ENCODE measurements around the gene DDX49.

The DDX49 gene

DNA sequence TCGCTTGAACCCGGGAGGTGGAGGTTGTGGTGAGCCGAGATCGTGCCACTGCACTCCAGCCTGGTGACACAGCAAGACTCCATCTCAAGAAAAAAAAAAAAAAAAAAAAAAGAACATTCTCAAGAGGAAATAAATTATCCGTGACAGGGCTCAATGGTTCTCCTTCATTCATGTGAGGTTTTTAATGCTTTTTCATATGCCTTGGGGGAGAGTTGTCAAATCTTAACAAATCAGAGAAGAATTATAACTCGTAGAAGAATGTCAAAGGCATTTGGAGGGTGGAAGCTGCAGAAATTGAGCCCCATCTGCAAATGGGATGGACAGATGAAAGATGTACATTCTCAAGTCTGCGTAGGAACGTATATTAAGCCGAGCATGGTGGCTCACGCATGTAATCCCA lies 56.4 kb downstream of the DDX49 start:
- TF ChIP-seq, protein P1, sequence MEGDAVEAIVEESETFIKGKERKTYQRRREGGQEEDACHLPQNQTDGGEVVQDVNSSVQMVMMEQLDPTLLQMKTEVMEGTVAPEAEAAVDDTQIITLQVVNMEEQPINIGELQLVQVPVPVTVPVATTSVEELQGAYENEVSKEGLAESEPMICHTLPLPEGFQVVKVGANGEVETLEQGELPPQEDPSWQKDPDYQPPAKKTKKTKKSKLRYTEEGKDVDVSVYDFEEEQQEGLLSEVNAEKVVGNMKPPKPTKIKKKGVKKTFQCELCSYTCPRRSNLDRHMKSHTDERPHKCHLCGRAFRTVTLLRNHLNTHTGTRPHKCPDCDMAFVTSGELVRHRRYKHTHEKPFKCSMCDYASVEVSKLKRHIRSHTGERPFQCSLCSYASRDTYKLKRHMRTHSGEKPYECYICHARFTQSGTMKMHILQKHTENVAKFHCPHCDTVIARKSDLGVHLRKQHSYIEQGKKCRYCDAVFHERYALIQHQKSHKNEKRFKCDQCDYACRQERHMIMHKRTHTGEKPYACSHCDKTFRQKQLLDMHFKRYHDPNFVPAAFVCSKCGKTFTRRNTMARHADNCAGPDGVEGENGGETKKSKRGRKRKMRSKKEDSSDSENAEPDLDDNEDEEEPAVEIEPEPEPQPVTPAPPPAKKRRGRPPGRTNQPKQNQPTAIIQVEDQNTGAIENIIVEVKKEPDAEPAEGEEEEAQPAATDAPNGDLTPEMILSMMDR (conservative IDR thresholded peaks at IDR 0.05; ENCODE audit: control insufficient read depth, insufficient read depth, low read depth, low read length), result no peak
- no peak for DNase-seq (ENCODE audit: low read depth)
- no peak overlapping the region for H3K4me3 ChIP-seq (ENCODE audit: control insufficient read depth, low read depth, low read length)
